H1 (cell line): ENCODE results near the gene XKR7. TPM values are rescaled to one million over a fixed set of nuclear protein-coding genes. Genes with fewer than 3 reads are reported as not detected.

Experiments
- CHD1 ChIP-seq: IDR thresholded peaks from 2 replicates; pipeline ENCODE4 v1.6.1; 2012; ENCODE audit warnings: low read depth, low read length, improper control_type of control experiment
- EZH2 ChIP-seq: fragments of 200-600 bp; sonication (generic); IDR thresholded peaks from 2 replicates; pipeline ENCODE4 v1.7.1; 2012; ENCODE audit warnings: low read depth, mild to moderate bottlenecking, moderate library complexity, low read length, inconsistent platforms; ENCODE audit not compliant: severe bottlenecking
- HDAC2 ChIP-seq, 2 experiments: fragments of 300-600 bp in 1 of 2; sonication (generic) in 1 of 2; IDR thresholded peaks; 2 replicates each; pipeline ENCODE4 v1.6.1; 2011 to 2012; ENCODE audit warnings: low read depth in 2 of 2, low read length in 2 of 2, mild to moderate bottlenecking in 2 of 2, moderate library complexity in 2 of 2, borderline replicate concordance in 1 of 2, inconsistent platforms in 1 of 2
- polyA plus RNA-seq, 7 experiments: library from polyadenylated mRNA; depleted of rRNA in 3 of 7; stranded (reverse) in 5 of 7; unstranded in 2 of 7; fragments of >200 nt in 5 of 7; fragments of 200-250 nt in 2 of 7; gene quantifications; 1 replicate in 5 of 7; 2 replicates in 1 of 7; 4 replicates in 1 of 7; pipeline versions ENCODE4 v1.2.1 to v1.2.3, GENCODE V29; 2011 to 2013; ENCODE audit warnings: missing spikeins in 2 of 7, mixed read lengths in 2 of 7
- total RNA-seq: library from RNA; stranded (reverse); fragmentation: NEBNext Ultra II Directional; extraction: Animal tissue kit (Norgen Biotek cat#: 25700); gene quantifications from 2 replicates; pipeline ENCODE4 v1.2.1, GENCODE V29; 2021

The XKR7 gene
- total and polyA plus RNA-seq, 2 of the 8 experiments (the other 6 are each of a cell fraction or from before 2014, with no cell fraction given), result 1.8 to 2.4 TPM

DNA sequence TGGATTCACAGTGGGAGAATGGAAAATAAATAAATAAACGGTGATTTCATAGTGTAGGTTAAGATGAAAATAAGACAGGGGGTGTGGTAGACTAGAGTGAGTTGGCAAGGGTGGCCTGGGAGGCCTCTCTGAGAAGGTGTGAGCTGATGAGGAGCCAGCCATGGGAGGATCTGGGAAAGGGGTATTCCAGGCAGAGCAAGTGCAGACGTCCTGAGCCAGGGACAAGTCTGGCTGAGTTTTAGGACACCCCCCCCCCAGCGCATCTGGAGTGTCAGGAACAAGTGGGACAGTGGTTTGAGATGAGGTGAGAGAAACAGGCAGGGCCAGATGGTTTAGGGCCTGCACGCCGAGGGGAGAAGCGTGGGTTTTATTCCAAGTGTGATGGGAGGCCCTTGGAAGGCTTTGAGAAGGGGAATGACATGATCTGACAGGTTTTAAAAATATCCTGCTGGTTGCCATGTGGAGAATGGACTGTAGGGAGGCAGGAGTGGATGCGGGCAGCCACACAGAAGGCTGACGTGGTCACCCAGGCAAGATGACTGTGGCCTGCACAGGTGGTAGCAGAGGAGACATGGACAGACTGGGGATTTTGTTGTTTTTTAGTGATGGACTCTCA is 21.2 kb downstream of the XKR7 start (continued):
- TF ChIP-seq EZH2, result no peak
- no peak for TF ChIP-seq CHD1
- no peak for TF ChIP-seq HDAC2 (IDR thresholded peaks at IDR 0.05; ENCODE audit: borderline replicate concordance in 1 of 2, low read depth in 2 of 2, low read length in 2 of 2)
- TF ChIP-seq, all 59 proteins: peak for 0
